Measurements from ENCODE around the gene CLASP1.

Gene CLASP1

DNA sequence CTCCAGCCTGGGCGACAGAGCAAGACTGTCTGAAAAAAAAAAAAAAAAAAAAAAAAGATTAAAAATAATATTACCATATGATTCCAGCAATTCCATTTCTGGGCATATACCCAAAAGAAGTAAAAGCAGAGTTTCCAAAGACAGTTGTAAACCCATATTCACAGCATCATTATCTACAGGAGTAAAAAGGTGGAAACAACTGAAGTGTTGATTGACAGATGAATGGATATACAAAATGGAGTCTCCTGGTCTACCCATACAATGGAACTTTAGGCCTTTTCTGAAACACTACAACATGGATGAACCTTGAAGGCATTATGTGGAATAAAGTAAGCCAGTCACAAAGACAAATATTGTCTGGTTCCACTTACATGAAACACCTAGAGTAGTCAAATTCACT lies 112.9 kb downstream of the CLASP1 start:
- no peak for TF ChIP-seq CTCF (IDR thresholded peaks at IDR 0.05; ENCODE audit: insufficient read depth, missing control alignments)
- DNase-seq (ENCODE audit: insufficient read length, low spot score): no peak
- FAIRE-seq: no peak

DNA sequence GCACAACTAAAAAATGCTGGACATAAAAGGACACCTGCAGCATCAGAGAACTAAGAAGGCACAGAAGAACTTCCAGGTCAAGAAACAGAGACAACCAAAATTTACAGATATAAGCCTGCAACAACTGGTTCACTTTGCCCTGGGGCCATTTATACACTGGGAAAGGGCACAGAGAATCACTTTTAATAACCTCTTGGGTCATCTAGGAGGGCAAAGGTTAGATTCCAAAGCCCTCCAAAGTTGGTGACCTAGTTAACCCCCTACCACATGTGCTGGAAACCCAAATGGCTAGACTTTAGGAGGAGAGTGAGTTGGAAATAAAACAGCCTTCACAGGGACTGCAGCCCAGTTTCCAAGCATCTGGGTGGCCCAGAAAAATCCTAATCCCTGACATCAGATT lies 115.3 kb downstream of the CLASP1 start:
- no peak for FAIRE-seq
- TF ChIP-seq CTCF (IDR thresholded peaks at IDR 0.05; ENCODE audit: insufficient read depth, missing control alignments): no peak
- no peak for DNase-seq (ENCODE audit: insufficient read length, low spot score)

DNA sequence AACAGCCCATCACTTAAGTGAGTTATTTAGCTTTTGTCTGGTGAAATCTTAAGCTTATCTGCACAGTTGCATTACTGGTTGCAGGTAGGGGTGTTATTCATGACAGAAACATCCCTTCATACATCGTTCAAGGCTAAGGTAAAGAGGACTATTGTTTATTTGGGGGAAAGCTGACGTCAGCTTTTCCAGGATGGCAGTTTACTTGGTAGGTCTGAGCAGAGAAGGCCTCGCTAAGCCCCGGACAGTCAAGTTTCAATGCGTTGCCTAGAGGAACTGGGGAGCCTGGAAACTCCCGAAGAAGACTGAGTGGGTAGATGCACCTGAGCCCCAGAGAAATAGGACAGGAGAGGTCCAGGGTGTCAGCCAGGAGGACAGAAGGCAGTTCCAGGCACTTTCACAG lies 116.4 kb downstream of the CLASP1 start:
- DNase-seq (ENCODE audit: insufficient read length, low spot score) (no peak), FAIRE-seq (no peak)
- no peak for TF ChIP-seq CTCF (IDR thresholded peaks at IDR 0.05; ENCODE audit: insufficient read depth, missing control alignments)

DNA sequence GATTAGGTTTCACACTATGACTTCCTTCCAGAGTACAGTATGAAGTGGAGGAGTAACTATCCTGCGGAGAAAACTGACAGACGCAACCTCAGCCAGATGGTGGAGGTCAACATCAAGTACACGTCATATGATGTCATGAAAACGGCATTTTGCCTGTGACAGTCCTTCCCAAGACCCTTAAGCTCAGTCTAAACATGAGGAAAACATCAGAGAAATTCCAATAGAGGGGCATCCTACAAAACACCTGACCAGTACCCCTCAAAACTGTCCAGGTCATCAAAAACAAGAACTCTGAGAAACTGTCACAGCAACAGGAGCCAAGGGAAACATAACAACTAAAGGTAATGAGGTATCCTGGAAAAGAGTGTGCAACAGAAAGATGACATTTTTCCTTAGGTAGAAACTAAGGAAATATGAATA lies 116.9 kb downstream of the CLASP1 start:
- DNase-seq (ENCODE audit: insufficient read length, low spot score) (no peak), FAIRE-seq (no peak)
- TF ChIP-seq CTCF (IDR thresholded peaks at IDR 0.05; ENCODE audit: insufficient read depth, missing control alignments): no peak

- DNase-seq (ENCODE audit: insufficient read length, low spot score) (no peak), FAIRE-seq (no peak)
These were observed 119.0 kb downstream of the CLASP1 start for GRCh38 chr2:121530212-121530705.

DNA sequence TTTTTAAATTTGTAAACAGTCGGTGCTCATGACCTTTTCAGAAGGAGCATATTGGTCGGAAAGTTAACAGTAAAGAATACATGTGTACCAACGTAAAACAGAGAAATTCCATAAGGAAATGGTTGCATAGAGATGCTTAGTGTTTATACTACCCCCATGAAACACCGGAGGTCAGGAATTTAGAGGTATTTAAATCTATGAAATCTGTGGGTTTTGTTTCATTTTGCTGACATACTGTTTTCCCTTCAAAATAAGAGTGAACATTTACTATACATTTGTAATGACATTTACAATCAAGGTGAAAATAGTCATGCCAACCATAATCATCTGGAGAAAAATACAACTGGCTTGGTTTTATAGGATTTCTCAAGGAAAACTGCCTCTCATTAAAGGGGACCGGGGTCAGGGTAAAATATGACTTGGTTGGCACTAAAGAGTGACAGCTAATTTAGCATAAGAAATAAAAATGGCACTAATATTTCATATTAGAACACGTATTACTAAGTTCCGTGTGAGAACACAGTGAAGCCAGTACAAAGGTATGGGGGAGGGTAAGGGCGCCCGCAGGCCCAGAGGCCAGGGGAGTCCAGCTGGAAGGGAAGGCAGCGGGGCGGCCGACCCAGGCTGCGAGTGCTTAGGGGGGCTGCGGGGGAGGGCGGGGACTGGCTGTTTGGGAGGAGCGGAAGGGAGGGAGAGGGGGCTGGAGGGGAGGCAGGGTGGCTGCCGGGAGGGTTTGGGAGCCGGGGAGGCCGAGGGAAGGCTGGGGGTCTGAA lies 119.6 kb downstream of the CLASP1 start:
- no peak for DNase-seq (ENCODE audit: insufficient read length, low spot score)
- no peak for FAIRE-seq
- TF ChIP-seq CTCF (IDR thresholded peaks at IDR 0.05; ENCODE audit: insufficient read depth, missing control alignments): no peak

More at GRCh38 chr2:121530212-121530705, 119.0 kb downstream of the CLASP1 start:
- no peak for TF ChIP-seq CTCF (IDR thresholded peaks at IDR 0.05; ENCODE audit: insufficient read depth, missing control alignments)

- no peak for DNase-seq (ENCODE audit: insufficient read length, low spot score)
- TF ChIP-seq CTCF (IDR thresholded peaks at IDR 0.05; ENCODE audit: insufficient read depth, missing control alignments): no peak
- no peak for FAIRE-seq
These were observed 122.1 kb downstream of the CLASP1 start for GRCh38 chr2:121527009-121527682.
